Esophagus squamous epithelium (tissue), 5 donors: Measurements from ENCODE around the gene MCM6. TPM values are rescaled to one million over a fixed set of nuclear protein-coding genes. Genes with fewer than 3 reads are reported as not detected.

ENCODE experiments used
- DNase-seq: peaks from one replicate; lab custom pipeline; 2025; lab: John Stamatoyannopoulos, UW
- H3K27ac ChIP-seq, 4 donors: fragments of 200-600 bp; sonication (generic); one replicate each; pipeline ENCODE4 v1.5.1; 2016 to 2019; ENCODE audit warnings: mild to moderate bottlenecking in 1 of 4
- H3K27me3 ChIP-seq, 4 donors: fragments of 200-600 bp; sonication (generic); 1 replicate in 3 of 4; 2 replicates in 1 of 4; pipeline versions ENCODE4 v1.5.1 to v1.6.0; 2017 to 2021; ENCODE audit warnings: antibody characterized with exemption in 1 of 4
- H3K36me3 ChIP-seq, 3 donors: fragments of 200-600 bp; sonication (generic); one replicate each; pipeline ENCODE4 v1.5.1; 2016 to 2019
- H3K4me1 ChIP-seq, 3 donors: fragments of 200-600 bp; sonication (generic); one replicate each; pipeline ENCODE4 v1.5.1; 2017 to 2019
- H3K4me3 ChIP-seq, 4 donors: fragments of 200-600 bp; sonication (generic); 1 replicate in 3 of 4; 2 replicates in 1 of 4; pipeline ENCODE4 v1.5.1; 2016 to 2019; ENCODE audit warnings: mild to moderate bottlenecking in 2 of 4, moderate library complexity in 1 of 4
- H3K9me3 ChIP-seq, 3 donors: fragments of 200-600 bp; sonication (generic); one replicate each; pipeline ENCODE4 v1.5.1; 2016 to 2019
- CTCF ChIP-seq, 6 experiments: fragments of 450-650 bp in 4 of 6; fragments of 200-600 bp in 2 of 6; sonication (generic) in 2 of 6; IDR thresholded peaks; one replicate each; pipeline ENCODE4 v1.5.1; 2016 to 2019; ENCODE audit warnings: antibody characterized with exemption in 6 of 6, mild to moderate bottlenecking in 4 of 6, moderate library complexity in 4 of 6
- POLR2A ChIP-seq, 4 donors: fragments of 450-650 bp; IDR thresholded peaks; one replicate each; pipeline ENCODE4 v1.6.1; 2017; ENCODE audit warnings: antibody characterized with exemption in 4 of 4, mild to moderate bottlenecking in 4 of 4, moderate library complexity in 3 of 4
- WGBS, 2 donors: methylation state at CpG; one replicate each; pipeline ENCODE4 v1.1.5; 2018; 5-methylcytosine and 5-hydroxymethylcytosine counted together
- intact Hi-C: fragments of 100-400 bp; cut with DNase I; formaldehyde crosslinking; loops from one replicate; pipeline ENCODE4 v1.15.0; 2022
- small RNA-seq, 4 donors: library from RNA; depleted of rRNA; stranded (forward); fragments of <200 nt; gene quantifications; one replicate each; pipeline ENCODE3, GENCODE V24; 2016
- total RNA-seq, 4 donors: library from RNA; depleted of rRNA; stranded (reverse); fragments of >200 nt; gene quantifications; one replicate each; pipeline ENCODE4 v1.1.0, GENCODE V29; 2016
- donor health status: DM: yes; HTN: yes; CAD: no.

MCM6 gene
- total RNA-seq, 4 donors from 2014 or later, result 9.0 to 25.5 (median 16.6) TPM

- no peaks in the 10 kb centered on the region for H3K27me3 ChIP-seq
- no peaks in the 10 kb centered on the region for H3K4me1 ChIP-seq
- H3K4me3 ChIP-seq, result no peak overlapping the region
- WGBS, 2 donors, result 92 to 94% methylated on average over 6 to 7 of the region's 10 CpGs
- DNase-seq, result no peak
- no peak overlapping the region for H3K27ac ChIP-seq
- TF ChIP-seq CTCF (IDR thresholded peaks at IDR 0.05) (no peak), POLR2A (IDR thresholded peaks at IDR 0.05) (no peak)
- intact Hi-C loops, result no loop called here
- H3K9me3 ChIP-seq, result no peaks in the 10 kb centered on the region
- H3K36me3 ChIP-seq, result peaks cover 0 to 22% (median 0%) of the 10 kb centered on the region in 3 donors
Observed at GRCh38 chr2:135790423-135790822, 85.8 kb downstream of the MCM6 start.

Small RNA genes lying within 50 kb of the gene (small RNA-seq; reads per million reads assigned to genes)
- gene RF00019, result 0 reads per million in 4 donors

Other genes starting within 250 kb of the MCM6 start
- 10 to 100 TPM; 40.2 to 66.9 (median 49.2) TPM for gene UBXN4, start 134.6 kb downstream of the MCM6 start, total RNA-seq
- gene LCT, start 39.3 kb downstream of the MCM6 start, total RNA-seq, result under 1 TPM in 1 of 4 donors, not detected in 3; under 0.01 TPM
- 100 to 1,000 TPM in 1 of 4 donors, 10 to 100 TPM in 3; 38.4 to 104 (median 84.3) TPM for gene DARS1, start 109.2 kb upstream of the MCM6 start, total RNA-seq
- 10 to 100 TPM in 2 of 4 donors, 1 to 10 TPM in 2; 5.7 to 28.6 (median 10.0) TPM for gene CXCR4, start 241.7 kb upstream of the MCM6 start, total RNA-seq